Measurements from ENCODE around the gene ANXA6.

- no peak for TF ChIP-seq CTCF (IDR thresholded peaks at IDR 0.05 in 4 of 5, conservative IDR thresholded peaks at IDR 0.05 in 1 of 5)
- no peak for TF ChIP-seq POLR2A (IDR thresholded peaks at IDR 0.05)
Measured at GRCh38 chr5:151105561-151105960, 52.0 kb downstream of the ANXA6 start.

Data from gastrocnemius medialis (tissue), 4 donors.